MM.1S (cell line): ENCODE results near the gene UACA.

Experiments used
- DNase-seq: peaks from one replicate; pipeline ENCODE4 v3.0.0-alpha.2; 2015
- H2AFZ ChIP-seq: fragments of 300-600 bp; sonication (generic); 2 replicates; pipeline ENCODE4 v1.6.0; 2016; ENCODE audit warnings: antibody characterized with exemption, low read length
- H3F3A ChIP-seq: fragments of 300-600 bp; sonication (generic); 2 replicates; pipeline ENCODE4 v1.6.1; 2016; ENCODE audit warnings: mild to moderate bottlenecking, antibody characterized with exemption, low read length, moderate library complexity, mixed read lengths; ENCODE audit not compliant: insufficient read depth
- H3K27ac ChIP-seq: fragments of 300-600 bp; sonication (generic); 2 replicates; pipeline ENCODE4 v1.5.1; 2016; ENCODE audit warnings: mild to moderate bottlenecking, low read length
- H3K27me3 ChIP-seq: fragments of 300-600 bp; sonication (generic); replicated peaks from 2 replicates; pipeline ENCODE4 v1.6.0; 2016; ENCODE audit warnings: low read length; ENCODE audit not compliant: insufficient read depth
- H3K36me3 ChIP-seq: fragments of 300-600 bp; sonication (generic); replicated peaks from 2 replicates; pipeline ENCODE4 v1.6.1; 2016; ENCODE audit warnings: mild to moderate bottlenecking, low read length, mixed read lengths; ENCODE audit not compliant: insufficient read depth
- H3K4me1 ChIP-seq: fragments of 300-600 bp; sonication (generic); 2 replicates; pipeline ENCODE4 v1.6.1; 2016; ENCODE audit warnings: low read length, mixed read lengths
- H3K4me2 ChIP-seq: fragments of 300-600 bp; sonication (generic); 2 replicates; pipeline ENCODE4 v1.6.0; 2016; ENCODE audit warnings: low read depth, low read length
- H3K4me3 ChIP-seq: fragments of 300-600 bp; sonication (generic); 2 replicates; pipeline ENCODE4 v1.5.1; 2016; ENCODE audit warnings: low read length, mixed read lengths
- H3K79me2 ChIP-seq: fragments of 300-600 bp; sonication (generic); 2 replicates; pipeline ENCODE4 v1.6.1; 2016; ENCODE audit warnings: mixed run types, low read length, mixed read lengths
- H3K9ac ChIP-seq: fragments of 300-600 bp; sonication (generic); 2 replicates; pipeline ENCODE4 v1.6.1; 2016; ENCODE audit warnings: low read length, mixed read lengths
- H3K9me2 ChIP-seq: fragments of 300-600 bp; sonication (generic); replicated peaks from 2 replicates; pipeline ENCODE4 v1.6.1; 2016; ENCODE audit warnings: mild to moderate bottlenecking, low read length, mixed read lengths; ENCODE audit not compliant: insufficient read depth
- H3K9me3 ChIP-seq: fragments of 300-600 bp; sonication (generic); replicated peaks from 2 replicates; pipeline ENCODE4 v1.6.1; 2016; ENCODE audit warnings: mild to moderate bottlenecking, low read length, mixed read lengths; ENCODE audit not compliant: insufficient read depth
- H4K20me1 ChIP-seq: fragments of 300-600 bp; sonication (generic); 2 replicates; pipeline ENCODE4 v1.6.1; 2016; ENCODE audit warnings: mild to moderate bottlenecking, low read length, moderate library complexity, mixed read lengths; ENCODE audit not compliant: insufficient read depth
- CTCF ChIP-seq: fragments of 300-600 bp; sonication (generic); IDR thresholded peaks from 2 replicates; pipeline ENCODE4 v1.5.1; 2016; ENCODE audit warnings: antibody characterized with exemption, low read length, mixed read lengths
- EZH2 ChIP-seq: fragments of 300-600 bp; sonication (generic); optimal IDR thresholded peaks from 2 replicates; pipeline ENCODE3; 2017; ENCODE audit warnings: low read depth, mild to moderate bottlenecking, antibody characterized with exemption, low read length, mixed read lengths
- EZH2phosphoT487 ChIP-seq: fragments of 300-600 bp; sonication (generic); IDR thresholded peaks from 2 replicates; pipeline ENCODE4 v1.6.1; 2018; ENCODE audit warnings: antibody characterized with exemption, low read length

The UACA gene

GRCh38 chr15:70799667-70800450 lies 36.5 kb upstream of the UACA start:
- no peak for DNase-seq
- Histone ChIP-seq H3K9me3 (no peaks in the 10 kb centered on the region), H3K9me2 (no peaks in the 10 kb centered on the region), H3K79me2 (no peaks in the 10 kb centered on the region), H2AFZ (no peak overlapping the region), H4K20me1 (no peaks in the 10 kb centered on the region), H3K36me3 (no peaks in the 10 kb centered on the region), H3K4me1 (no peaks in the 10 kb centered on the region), H3K4me3 (no peak overlapping the region), H3K27me3 (no peaks in the 10 kb centered on the region), H3K27ac (no peak overlapping the region), H3F3A (no peaks in the 10 kb centered on the region), H3K4me2 (no peak overlapping the region), H3K9ac (no peak overlapping the region)
- no peak for TF ChIP-seq EZH2
- no peak for TF ChIP-seq EZH2phosphoT487

DNA sequence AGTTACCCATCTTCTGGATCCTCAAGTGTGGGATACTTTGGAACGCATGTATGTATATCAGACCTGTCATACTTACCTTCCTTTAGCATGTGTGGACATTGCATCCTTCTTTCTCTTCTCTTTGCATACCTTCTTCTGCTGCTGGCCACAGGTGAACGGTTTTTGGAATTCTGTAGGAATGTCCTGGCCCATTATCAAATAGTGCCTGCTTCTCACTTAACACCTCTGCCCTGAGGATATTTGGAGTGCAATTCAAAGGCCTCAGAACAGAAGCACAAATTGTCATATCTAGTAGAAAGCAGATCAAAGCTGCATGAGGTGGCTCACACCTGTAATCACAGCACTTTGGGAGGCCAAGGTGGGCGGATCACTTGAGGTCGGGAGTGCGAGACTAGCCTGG lies 34.1 kb upstream of the UACA start:
- Histone ChIP-seq H2AFZ (no peak overlapping the region), H3K9ac (no peak overlapping the region), H3K4me2 (no peak overlapping the region), H3K36me3 (no peaks in the 10 kb centered on the region), H3K27ac (no peak overlapping the region), H3K79me2 (no peaks in the 10 kb centered on the region), H3K4me3 (no peak overlapping the region), H3K4me1 (no peaks in the 10 kb centered on the region), H3K27me3 (no peaks in the 10 kb centered on the region), H3K9me2 (no peaks in the 10 kb centered on the region), H3F3A (no peaks in the 10 kb centered on the region), H3K9me3 (no peaks in the 10 kb centered on the region), H4K20me1 (no peaks in the 10 kb centered on the region)
- TF ChIP-seq CTCF (no peak), EZH2phosphoT487 (no peak), EZH2 (no peak)
- no peak for DNase-seq

DNA sequence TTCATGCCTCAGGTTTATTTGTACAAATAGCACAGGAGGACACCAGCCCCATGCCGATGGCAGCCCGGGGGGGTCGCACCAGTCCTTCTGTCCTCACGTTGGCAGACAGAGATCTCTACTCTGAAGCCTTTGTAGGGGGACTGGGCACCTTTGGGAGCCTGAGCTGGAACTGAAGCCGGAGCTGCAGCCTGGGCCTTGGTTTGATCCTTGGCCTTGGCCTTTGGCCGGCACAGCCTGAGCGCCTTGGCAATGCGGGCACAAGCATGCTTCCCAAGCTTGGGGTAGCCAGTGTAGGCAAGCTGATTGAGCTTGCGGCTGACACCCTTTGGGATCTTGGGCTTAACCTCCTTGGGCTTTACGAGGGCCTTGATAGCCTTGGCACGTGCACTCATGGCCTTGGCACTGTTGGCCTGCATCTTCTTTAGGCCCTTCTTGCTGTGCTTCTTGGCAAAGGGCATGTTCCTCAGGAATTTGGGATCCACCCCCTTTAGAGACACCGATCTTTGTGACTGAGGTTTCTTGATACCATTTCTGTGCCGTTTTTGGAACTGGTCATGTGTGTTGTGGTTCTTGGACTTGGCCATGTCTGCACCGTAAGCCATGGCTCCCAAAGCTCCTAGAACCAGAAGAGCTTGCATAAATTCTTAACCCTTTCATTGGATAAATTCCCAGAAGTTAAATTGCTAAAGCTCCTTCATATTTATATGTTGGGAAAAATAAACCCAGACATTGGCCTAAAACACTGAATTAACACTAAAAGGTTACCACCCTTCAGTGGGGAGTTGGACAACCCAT lies 33.4 kb upstream of the UACA start:
- no peaks in the 10 kb centered on the region for H4K20me1 ChIP-seq
- H3K9ac ChIP-seq, result no peak overlapping the region
- H3K27ac ChIP-seq, result no peak overlapping the region
- H3K27me3 ChIP-seq, result no peaks in the 10 kb centered on the region
- H3K4me2 ChIP-seq, result no peak overlapping the region
- no peaks in the 10 kb centered on the region for H3F3A ChIP-seq
- DNase-seq, result no peak
- H3K79me2 ChIP-seq, result no peaks in the 10 kb centered on the region
- no peaks in the 10 kb centered on the region for H3K9me3 ChIP-seq
- TF ChIP-seq EZH2 (no peak), CTCF (no peak), EZH2phosphoT487 (no peak)
- H2AFZ ChIP-seq, result no peak overlapping the region
- H3K9me2 ChIP-seq, result no peaks in the 10 kb centered on the region
- no peak overlapping the region for H3K4me3 ChIP-seq
- no peaks in the 10 kb centered on the region for H3K4me1 ChIP-seq
- no peaks in the 10 kb centered on the region for H3K36me3 ChIP-seq

GRCh38 chr15:70795311-70795665 lies 31.9 kb upstream of the UACA start:
- H3K4me1 ChIP-seq, result no peaks in the 10 kb centered on the region

More at GRCh38 chr15:70795311-70795665, 31.9 kb upstream of the UACA start:
- Histone ChIP-seq H3F3A (no peaks in the 10 kb centered on the region), H3K4me2 (no peak overlapping the region), H3K4me3 (no peak overlapping the region), H3K9me2 (no peaks in the 10 kb centered on the region), H3K79me2 (no peaks in the 10 kb centered on the region), H3K27me3 (no peaks in the 10 kb centered on the region), H3K27ac (no peak overlapping the region), H3K36me3 (no peaks in the 10 kb centered on the region), H3K9ac (no peak overlapping the region), H3K9me3 (no peaks in the 10 kb centered on the region), H2AFZ (no peak overlapping the region), H4K20me1 (no peaks in the 10 kb centered on the region)
- TF ChIP-seq CTCF (no peak), EZH2phosphoT487 (no peak), EZH2 (no peak)
- DNase-seq, result no peak
